Ascending aorta (tissue), 2 donors: ENCODE data around the gene FN1. TPM values are rescaled to one million over a fixed set of nuclear protein-coding genes. Genes with fewer than 3 reads are reported as not detected.

Experiments used
- DNase-seq, 2 donors: peaks; one replicate each; pipeline ENCODE4 v3.0.0-alpha.2; 2019; ENCODE audit warnings: low spot score in 2 of 2
- H3K27ac ChIP-seq, 2 donors: fragments of 200-600 bp; sonication (generic); one replicate each; pipeline ENCODE4 v1.5.1; 2016 to 2017; ENCODE audit warnings: mild to moderate bottlenecking in 1 of 2
- H3K27me3 ChIP-seq: fragments of 200-600 bp; sonication (generic); one replicate; pipeline ENCODE4 v1.5.1; 2017
- H3K36me3 ChIP-seq, 2 donors: fragments of 200-600 bp; sonication (generic); one replicate each; pipeline ENCODE4 v1.5.1; 2016
- H3K4me1 ChIP-seq, 2 donors: fragments of 200-600 bp; sonication (generic); one replicate each; pipeline ENCODE4 v1.5.1; 2016 to 2017; ENCODE audit warnings: mild to moderate bottlenecking in 1 of 2
- H3K4me3 ChIP-seq, 2 donors: fragments of 200-600 bp; sonication (generic); one replicate each; pipeline ENCODE4 v1.5.1; 2016 to 2017; ENCODE audit warnings: mild to moderate bottlenecking in 1 of 2
- H3K9me3 ChIP-seq, 2 donors: fragments of 200-600 bp; sonication (generic); one replicate each; pipeline ENCODE4 v1.5.1; 2016
- CTCF ChIP-seq, 3 experiments: fragments of 200-600 bp in 2 of 3; fragments of 450-650 bp in 1 of 3; sonication (generic) in 2 of 3; IDR thresholded peaks; one replicate each; pipeline ENCODE4 v1.5.1; 2016 to 2019; ENCODE audit warnings: antibody characterized with exemption in 3 of 3, mild to moderate bottlenecking in 1 of 3, moderate library complexity in 1 of 3
- intact Hi-C: fragments of 100-400 bp; cut with DNase I; formaldehyde crosslinking; loops from one replicate; pipeline ENCODE4 v1.15.1; 2023
- total RNA-seq: library from RNA; depleted of rRNA; stranded (reverse); fragments of >200 nt; gene quantifications from one replicate; pipeline ENCODE4 v1.1.0, GENCODE V29; 2016

Gene FN1
- total RNA-seq, 1 donor from 2014 or later: 5,098 TPM

DNA sequence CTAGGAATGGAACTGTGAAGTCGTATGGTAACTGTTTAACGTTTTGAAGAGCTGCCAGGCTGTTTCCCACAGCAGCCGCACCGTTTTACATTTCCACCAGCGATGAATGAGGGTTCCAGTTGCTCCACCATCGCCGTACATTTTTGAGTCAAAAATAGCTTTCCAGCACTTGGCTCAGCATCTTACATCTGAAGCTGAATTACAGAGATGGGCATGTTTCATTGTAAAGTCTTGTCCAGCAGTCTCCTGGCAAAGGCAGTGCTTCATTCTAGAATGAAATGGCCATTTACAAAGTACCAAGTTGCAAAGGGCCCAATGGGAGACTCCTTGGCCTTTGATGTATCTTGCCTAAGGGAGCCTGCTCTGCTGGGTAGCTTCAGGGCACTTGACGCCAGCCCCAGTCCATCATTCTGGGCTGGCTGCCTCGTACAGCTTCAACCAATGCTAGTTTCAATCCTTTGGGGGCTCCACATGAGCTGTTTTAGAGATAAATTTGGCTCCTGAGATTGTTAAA, 78.9 kb downstream of the FN1 start:
- Histone ChIP-seq H3K4me1 (no peaks in the 10 kb centered on the region), H3K27me3 (no peaks in the 10 kb centered on the region), H3K9me3 (no peaks in the 10 kb centered on the region), H3K36me3 (peaks cover 21 to 23% of the 10 kb centered on the region in 2 donors), H3K4me3 (no peak overlapping the region), H3K27ac (peak overlapping the region in 1 of 2 donors; percentile 33)
- no peak for TF ChIP-seq CTCF (IDR thresholded peaks at IDR 0.05)
- intact Hi-C loops: no loop called here
- DNase-seq: no peak

- H3K36me3 ChIP-seq: peaks cover 16 to 18% of the 10 kb centered on the region in 2 donors
- intact Hi-C loops: no loop called here
- H3K4me3 ChIP-seq: no peak overlapping the region
- no peak for DNase-seq
- no peak overlapping the region for H3K27ac ChIP-seq
- TF ChIP-seq CTCF (IDR thresholded peaks at IDR 0.05): no peak
- no peaks in the 10 kb centered on the region for H3K4me1 ChIP-seq
- H3K9me3 ChIP-seq: no peaks in the 10 kb centered on the region
- no peaks in the 10 kb centered on the region for H3K27me3 ChIP-seq
Observed at GRCh38 chr2:215356334-215356947, 79.4 kb downstream of the FN1 start.

- Histone ChIP-seq H3K27me3 (no peaks in the 10 kb centered on the region), H3K27ac (no peak overlapping the region), H3K9me3 (no peaks in the 10 kb centered on the region), H3K4me3 (no peak overlapping the region), H3K36me3 (peaks cover 10 to 11% of the 10 kb centered on the region in 2 donors), H3K4me1 (no peaks in the 10 kb centered on the region)
- TF ChIP-seq CTCF (IDR thresholded peaks at IDR 0.05): no peak
- DNase-seq: no peak
- intact Hi-C loops: no loop called here
Observed at GRCh38 chr2:215355801-215356200, 80.1 kb downstream of the FN1 start.

- H3K36me3 ChIP-seq: peaks cover 4 to 6% of the 10 kb centered on the region in 2 donors
- peak overlapping the region in 1 of 2 donors; percentile 59 for H3K27ac ChIP-seq
- no peak for DNase-seq
Observed at GRCh38 chr2:215354771-215355695, 80.8 kb downstream of the FN1 start.

GRCh38 chr2:215352602-215353001, 83.3 kb downstream of the FN1 start:
- H3K9me3 ChIP-seq: no peaks in the 10 kb centered on the region
- intact Hi-C loops: no loop called here
- H3K36me3 ChIP-seq: peaks cover 10 to 16% of the 10 kb centered on the region in 2 donors
- H3K27me3 ChIP-seq: no peaks in the 10 kb centered on the region
- H3K4me3 ChIP-seq: no peak overlapping the region
- no peak overlapping the region for H3K27ac ChIP-seq
- TF ChIP-seq CTCF (IDR thresholded peaks at IDR 0.05): no peak
- no peak for DNase-seq
- H3K4me1 ChIP-seq: no peaks in the 10 kb centered on the region

More at GRCh38 chr2:215354771-215355695, 80.8 kb downstream of the FN1 start:
- TF ChIP-seq CTCF (IDR thresholded peaks at IDR 0.05): no peak
- intact Hi-C loops: no loop called here
- Histone ChIP-seq H3K27me3 (no peaks in the 10 kb centered on the region), H3K4me3 (no peak overlapping the region), H3K4me1 (no peaks in the 10 kb centered on the region), H3K9me3 (no peaks in the 10 kb centered on the region)
